Measurements from ENCODE around the gene MSH2. TPM values are rescaled to one million over a fixed set of nuclear protein-coding genes. Genes with fewer than 3 reads are reported as not detected.
A peak's percentile ranks its signal among the peaks of the same experiment; 100 is the strongest.
"Not testable (repeated sequence)": the region's sequence is repeated elsewhere in the genome, so short reads cannot be mapped to it uniquely, and the experiment has no call there.

MSH2 gene
- 17.5 and 18.3 TPM in 2 replicates for total RNA-seq (2012; rRNA removed)

- H3K9ac ChIP-seq (ENCODE audit: low read depth, low read length) = peak within 1 kb of the TSS; percentile 77
- H3K4me2 ChIP-seq (ENCODE audit: low read length) = peak within 1 kb of the TSS; percentile 86
- peaks cover 16% of the 10 kb centered on the region for H3K4me1 ChIP-seq (ENCODE audit: control insufficient read depth, insufficient read depth, low read length)
- H3K4me3 ChIP-seq (ENCODE audit: low read length) = peak within 1 kb of the TSS; percentile 85
- no peaks in the 10 kb centered on the region for H3K27me3 ChIP-seq (ENCODE audit: control insufficient read depth, insufficient read depth, low read length)
- no peaks in the 10 kb centered on the region for H3K36me3 ChIP-seq (ENCODE audit: insufficient read depth, low read length)
- H3K9me3 ChIP-seq (replicated peaks; ENCODE audit: low read length) = no peaks in the 10 kb centered on the region
Measured at GRCh38 chr2:47402805-47403608, at the start of gene MSH2. TSS of gene MSH2 (plus strand) at chr2:47403156. CDS start at chr2:47403192, 36 bp downstream.

GRCh38 chr2:47354013-47354847 lies 48.7 kb upstream of the MSH2 start:
- Histone ChIP-seq H3K9ac (ENCODE audit: low read depth, low read length) (no peak overlapping the region), H3K4me3 (ENCODE audit: low read length) (no peak overlapping the region), H3K36me3 (ENCODE audit: insufficient read depth, low read length) (no peaks in the 10 kb centered on the region), H3K9me3 (replicated peaks; ENCODE audit: low read length) (no peaks in the 10 kb centered on the region), H3K4me1 (ENCODE audit: control insufficient read depth, insufficient read depth, low read length) (peaks cover 15% of the 10 kb centered on the region), H3K27me3 (ENCODE audit: control insufficient read depth, insufficient read depth, low read length) (peaks cover 2% of the 10 kb centered on the region), H3K4me2 (ENCODE audit: low read length) (no peak overlapping the region)

DNA sequence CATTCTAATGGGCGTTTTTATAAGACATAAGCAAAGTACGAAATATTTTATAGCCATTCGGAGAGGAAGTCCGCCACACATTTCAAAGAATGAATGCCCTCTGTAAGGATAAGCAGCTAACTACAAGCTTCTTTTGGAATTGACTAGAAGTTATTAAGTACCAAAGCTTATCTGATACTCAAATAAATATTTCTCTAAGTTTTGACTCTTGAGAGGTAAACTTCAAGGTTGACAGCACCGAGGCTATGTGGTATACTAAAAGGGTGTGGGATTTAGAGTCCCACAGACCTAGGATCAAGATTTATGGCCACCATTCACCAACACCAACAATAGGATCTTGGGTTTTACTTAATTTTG lies 48.1 kb upstream of the MSH2 start:
- Histone ChIP-seq H3K4me2 (ENCODE audit: low read length) (no peak overlapping the region), H3K9ac (ENCODE audit: low read depth, low read length) (no peak overlapping the region), H3K4me3 (ENCODE audit: low read length) (no peak overlapping the region), H3K27me3 (ENCODE audit: control insufficient read depth, insufficient read depth, low read length) (peaks cover 2% of the 10 kb centered on the region), H3K36me3 (ENCODE audit: insufficient read depth, low read length) (no peaks in the 10 kb centered on the region), H3K9me3 (replicated peaks; ENCODE audit: low read length) (no peaks in the 10 kb centered on the region), H3K4me1 (ENCODE audit: control insufficient read depth, insufficient read depth, low read length) (peaks cover 15% of the 10 kb centered on the region)

- Histone ChIP-seq H3K9me3 (replicated peaks; ENCODE audit: low read length) (no peaks in the 10 kb centered on the region), H3K4me2 (ENCODE audit: low read length) (no peak overlapping the region), H3K27me3 (ENCODE audit: control insufficient read depth, insufficient read depth, low read length) (no peaks in the 10 kb centered on the region)
Measured at GRCh38 chr2:47357483-47357882, 45.5 kb upstream of the MSH2 start.

DNA sequence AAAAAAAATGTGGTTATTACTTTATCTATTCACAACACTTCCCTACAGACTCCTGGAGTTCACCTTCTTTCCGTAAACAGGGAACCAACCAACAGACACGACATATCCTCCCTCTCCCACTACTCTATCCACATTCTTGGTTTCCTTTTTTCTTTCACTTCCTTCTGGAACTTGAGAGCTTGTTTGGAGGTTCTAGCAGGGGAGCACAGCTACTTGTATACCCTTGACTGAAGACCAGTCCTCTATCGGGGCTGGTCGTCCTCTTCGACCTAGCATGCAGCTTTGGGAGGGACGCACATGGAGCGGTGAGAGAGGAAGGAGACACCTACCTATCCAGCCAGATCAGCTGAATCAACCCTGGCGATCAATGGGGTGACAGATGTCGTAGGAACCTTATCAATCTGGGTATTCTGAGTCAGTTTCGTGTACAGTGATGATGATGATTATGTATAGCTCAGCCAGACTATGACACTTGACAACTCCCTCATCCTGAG lies 43.5 kb upstream of the MSH2 start:
- Histone ChIP-seq H3K9ac (ENCODE audit: low read depth, low read length) (no peak overlapping the region), H3K36me3 (ENCODE audit: insufficient read depth, low read length) (no peaks in the 10 kb centered on the region), H3K4me2 (ENCODE audit: low read length) (no peak overlapping the region), H3K9me3 (replicated peaks; ENCODE audit: low read length) (no peaks in the 10 kb centered on the region), H3K4me3 (ENCODE audit: low read length) (no peak overlapping the region), H3K27me3 (ENCODE audit: control insufficient read depth, insufficient read depth, low read length) (no peaks in the 10 kb centered on the region), H3K4me1 (ENCODE audit: control insufficient read depth, insufficient read depth, low read length) (peaks cover 13% of the 10 kb centered on the region)

More at GRCh38 chr2:47357483-47357882, 45.5 kb upstream of the MSH2 start:
- H3K36me3 ChIP-seq (ENCODE audit: insufficient read depth, low read length) = no peaks in the 10 kb centered on the region
- H3K9ac ChIP-seq (ENCODE audit: low read depth, low read length) = no peak overlapping the region
- H3K4me1 ChIP-seq (ENCODE audit: control insufficient read depth, insufficient read depth, low read length) = peaks cover 15% of the 10 kb centered on the region
- no peak overlapping the region for H3K4me3 ChIP-seq (ENCODE audit: low read length)

GRCh38 chr2:47360283-47360682 lies 42.7 kb upstream of the MSH2 start:
- Histone ChIP-seq H3K4me3 (ENCODE audit: low read length) (no peak overlapping the region), H3K4me1 (ENCODE audit: control insufficient read depth, insufficient read depth, low read length) (peaks cover 5% of the 10 kb centered on the region), H3K9ac (ENCODE audit: low read depth, low read length) (no peak overlapping the region), H3K27me3 (ENCODE audit: control insufficient read depth, insufficient read depth, low read length) (no peaks in the 10 kb centered on the region), H3K4me2 (ENCODE audit: low read length) (no peak overlapping the region), H3K9me3 (replicated peaks; ENCODE audit: low read length) (no peaks in the 10 kb centered on the region), H3K36me3 (ENCODE audit: insufficient read depth, low read length) (no peaks in the 10 kb centered on the region)

- no peak overlapping the region for H3K4me2 ChIP-seq (ENCODE audit: low read length)
- H3K9ac ChIP-seq (ENCODE audit: low read depth, low read length) = no peak overlapping the region
- H3K4me1 ChIP-seq (ENCODE audit: control insufficient read depth, insufficient read depth, low read length) = no peaks in the 10 kb centered on the region
Measured at GRCh38 chr2:47360927-47361326, 42.0 kb upstream of the MSH2 start.

DNA sequence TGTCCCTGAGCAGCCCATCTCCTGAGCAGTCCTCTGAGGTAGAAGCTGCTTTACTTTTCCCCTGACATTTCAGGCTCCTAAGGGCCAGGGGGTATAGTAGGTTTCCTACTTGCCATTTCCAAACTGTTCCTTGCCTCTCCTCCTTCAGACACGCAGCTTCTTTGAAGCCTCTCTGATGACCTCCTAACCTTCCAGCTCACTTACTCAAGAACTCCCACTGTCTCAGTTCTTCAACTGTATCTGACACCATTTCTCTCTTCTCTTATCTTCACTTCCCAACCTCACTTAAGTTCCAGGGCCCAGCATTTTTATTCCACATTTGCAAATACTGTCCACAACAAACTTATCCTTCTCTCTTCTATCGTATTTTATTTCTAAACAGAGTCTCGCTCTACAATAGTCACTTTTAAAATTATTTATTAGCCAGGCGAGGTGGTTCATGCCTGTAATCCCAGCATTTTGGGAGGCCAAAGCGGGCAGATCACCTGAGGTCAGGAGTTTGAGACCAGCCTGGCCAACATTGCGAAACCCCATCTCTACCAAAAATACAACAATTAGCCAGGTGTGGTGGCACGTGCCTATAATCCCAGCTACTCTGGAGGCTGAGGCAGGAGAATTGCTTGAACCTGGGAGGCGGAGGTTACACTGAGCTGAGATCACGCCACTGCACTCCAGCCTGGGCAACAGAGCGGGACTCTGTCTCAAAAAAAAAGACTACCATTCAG lies 41.3 kb upstream of the MSH2 start:
- not testable (repeated sequence) for H3K4me2 ChIP-seq (ENCODE audit: low read length); H3K4me1 ChIP-seq (ENCODE audit: control insufficient read depth, insufficient read depth, low read length); H3K36me3 ChIP-seq (ENCODE audit: insufficient read depth, low read length); H3K9me3 ChIP-seq (replicated peaks; ENCODE audit: low read length); H3K4me3 ChIP-seq (ENCODE audit: low read length); H3K9ac ChIP-seq (ENCODE audit: low read depth, low read length); H3K27me3 ChIP-seq (ENCODE audit: control insufficient read depth, insufficient read depth, low read length)

More at GRCh38 chr2:47360927-47361326, 42.0 kb upstream of the MSH2 start:
- Histone ChIP-seq H3K36me3 (ENCODE audit: insufficient read depth, low read length) (no peaks in the 10 kb centered on the region), H3K4me3 (ENCODE audit: low read length) (no peak overlapping the region), H3K27me3 (ENCODE audit: control insufficient read depth, insufficient read depth, low read length) (no peaks in the 10 kb centered on the region), H3K9me3 (replicated peaks; ENCODE audit: low read length) (no peaks in the 10 kb centered on the region)

- no peak overlapping the region for H3K4me3 ChIP-seq (ENCODE audit: low read length)
- peaks cover 30% of the 10 kb centered on the region for H3K27me3 ChIP-seq (ENCODE audit: control insufficient read depth, insufficient read depth, low read length)
- H3K9ac ChIP-seq (ENCODE audit: low read depth, low read length) = no peak overlapping the region
- no peak overlapping the region for H3K4me2 ChIP-seq (ENCODE audit: low read length)
- H3K36me3 ChIP-seq (ENCODE audit: insufficient read depth, low read length) = no peaks in the 10 kb centered on the region
- H3K4me1 ChIP-seq (ENCODE audit: control insufficient read depth, insufficient read depth, low read length) = peaks cover 11% of the 10 kb centered on the region
- no peaks in the 10 kb centered on the region for H3K9me3 ChIP-seq (replicated peaks; ENCODE audit: low read length)
Measured at GRCh38 chr2:47373747-47374146, 29.2 kb upstream of the MSH2 start.

- Histone ChIP-seq H3K27me3 (ENCODE audit: control insufficient read depth, insufficient read depth, low read length) (peaks cover 21% of the 10 kb centered on the region), H3K9me3 (replicated peaks; ENCODE audit: low read length) (no peaks in the 10 kb centered on the region), H3K9ac (ENCODE audit: low read depth, low read length) (no peak overlapping the region), H3K36me3 (ENCODE audit: insufficient read depth, low read length) (no peaks in the 10 kb centered on the region), H3K4me3 (ENCODE audit: low read length) (no peak overlapping the region), H3K4me2 (ENCODE audit: low read length) (no peak overlapping the region), H3K4me1 (ENCODE audit: control insufficient read depth, insufficient read depth, low read length) (no peaks in the 10 kb centered on the region)
Measured at GRCh38 chr2:47375307-47375706, 27.6 kb upstream of the MSH2 start.

DNA sequence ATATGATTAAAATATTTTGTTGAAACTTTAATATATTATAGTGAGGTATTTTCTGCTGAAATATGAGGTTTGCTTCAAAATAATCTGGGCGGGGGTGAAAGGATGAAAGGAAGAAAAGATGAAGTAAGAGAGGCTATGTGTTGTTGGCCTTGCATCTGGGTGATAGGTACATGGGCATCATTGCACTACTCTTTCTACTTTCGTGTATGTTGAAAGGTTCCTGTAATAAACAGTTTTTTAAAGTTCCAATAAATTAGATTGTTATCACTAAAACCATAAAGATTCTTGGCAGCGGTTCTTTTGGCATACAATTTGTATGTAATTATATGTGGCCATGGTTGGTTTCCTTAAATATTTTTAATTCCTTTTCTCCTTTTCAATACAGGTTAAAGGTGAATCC lies 23.6 kb upstream of the MSH2 start:
- no peaks in the 10 kb centered on the region for H3K9me3 ChIP-seq (replicated peaks; ENCODE audit: low read length)
- no peaks in the 10 kb centered on the region for H3K36me3 ChIP-seq (ENCODE audit: insufficient read depth, low read length)
- no peak overlapping the region for H3K9ac ChIP-seq (ENCODE audit: low read depth, low read length)
- H3K27me3 ChIP-seq (ENCODE audit: control insufficient read depth, insufficient read depth, low read length) = peaks cover 8% of the 10 kb centered on the region
- no peak overlapping the region for H3K4me2 ChIP-seq (ENCODE audit: low read length)
- H3K4me1 ChIP-seq (ENCODE audit: control insufficient read depth, insufficient read depth, low read length) = no peaks in the 10 kb centered on the region
- H3K4me3 ChIP-seq (ENCODE audit: low read length) = no peak overlapping the region

All from skeletal muscle satellite cell (primary cell).